B cell (primary cell): ENCODE results near the gene ALG9. TPM values are rescaled to one million over a fixed set of nuclear protein-coding genes. Genes with fewer than 3 reads are reported as not detected.

Source experiments
- ATAC-seq: fragments of 200-7000 bp; cut with Tn5 transposase; one replicate; pipeline ENCODE4 v1.10.0; 2021; ENCODE audit warnings: low read depth, mild to moderate bottlenecking, moderate number of reproducible peaks, moderate library complexity
- CTCF ChIA-PET: fragments of 350-600 bp; sonication (Branson Sonifier 250); formaldehyde crosslinking; loops from one replicate; lab custom pipeline; 2021; ENCODE audit warnings: antibody characterized with exemption, inconsistent platforms; lab: Charles Lee
- POLR2A ChIA-PET: fragments of 350-600 bp; sonication (Branson Sonifier 250); formaldehyde crosslinking; loops from one replicate; lab custom pipeline; 2021; ENCODE audit warnings: antibody characterized with exemption; lab: Charles Lee
- DNase-seq: peaks from one replicate; pipeline ENCODE4 v3.0.0; 2013
- H2AFZ ChIP-seq: 2 replicates; pipeline ENCODE4 v1.6.1; 2012; ENCODE audit warnings: mild to moderate bottlenecking, low read depth, low read length; ENCODE audit not compliant: insufficient read depth, poor library complexity, severe bottlenecking
- H3K27ac ChIP-seq, 2 donors: 1 replicate in 1 of 2; 2 replicates in 1 of 2; pipeline ENCODE4 v1.5.1; 2012 to 2013; ENCODE audit warnings: low read length in 2 of 2, mild to moderate bottlenecking in 2 of 2, moderate library complexity in 1 of 2
- H3K27me3 ChIP-seq, 4 experiments: fragments of 200-600 bp in 1 of 4; sonication (generic) in 1 of 4; replicated peaks in 1 of 4; 1 replicate in 2 of 4; 2 replicates in 2 of 4; pipeline versions ENCODE4 v1.6.1 to v1.7.0; 2013 to 2016; ENCODE audit warnings: low read length in 3 of 4, mild to moderate bottlenecking in 2 of 4, mixed read lengths in 1 of 4, moderate library complexity in 1 of 4; ENCODE audit not compliant: insufficient read depth in 4 of 4, control insufficient read depth in 3 of 4; ENCODE audit errors: control extremely low read depth in 1 of 4
- H3K36me3 ChIP-seq, 2 experiments: replicated peaks in 1 of 2; 1 replicate in 1 of 2; 2 replicates in 1 of 2; pipeline versions ENCODE4 v1.6.1 to v1.7.1; 2013; ENCODE audit warnings: low read length in 1 of 2; ENCODE audit not compliant: insufficient read depth in 2 of 2, control insufficient read depth in 1 of 2; ENCODE audit errors: control extremely low read depth in 1 of 2, extremely low read depth in 1 of 2
- H3K4me1 ChIP-seq, 2 donors: fragments of 200-600 bp in 1 of 2; sonication (generic) in 1 of 2; 1 replicate in 1 of 2; 2 replicates in 1 of 2; pipeline versions ENCODE4 v1.5.1 to v1.6.1; 2013 to 2017; ENCODE audit warnings: low read length in 2 of 2; ENCODE audit not compliant: control insufficient read depth in 2 of 2, insufficient read depth in 2 of 2
- H3K4me2 ChIP-seq: replicated peaks from 2 replicates; pipeline ENCODE3; 2012; ENCODE audit warnings: mild to moderate bottlenecking, low read depth, low read length; ENCODE audit not compliant: poor library complexity, severe bottlenecking
- H3K4me3 ChIP-seq, 5 experiments: fragments of 200-600 bp in 1 of 5; sonication (generic) in 1 of 5; 1 replicate in 3 of 5; 2 replicates in 2 of 5; pipeline versions ENCODE4 v1.5.1 to v1.7.0; 2011 to 2016; ENCODE audit warnings: low read length in 4 of 5, mild to moderate bottlenecking in 4 of 5, low read depth in 2 of 5, control low read depth in 1 of 5, moderate library complexity in 1 of 5; ENCODE audit not compliant: insufficient read depth in 1 of 5; ENCODE audit errors: control extremely low read depth in 1 of 5, extremely low read depth in 1 of 5
- H3K79me2 ChIP-seq: fragments of 200-600 bp; sonication (generic); one replicate; pipeline ENCODE4 v1.6.0; 2016; ENCODE audit warnings: low read length; ENCODE audit not compliant: control insufficient read depth, insufficient read depth
- H3K9ac ChIP-seq: fragments of 200-600 bp; sonication (generic); 2 replicates; pipeline ENCODE4 v1.6.1; 2017; ENCODE audit warnings: mild to moderate bottlenecking, low read length, moderate library complexity
- H3K9me3 ChIP-seq, 3 donors: one replicate each; pipeline versions ENCODE4 v1.6.1 to v1.7.1; 2013; ENCODE audit warnings: low read length in 2 of 3; ENCODE audit not compliant: control insufficient read depth in 2 of 3, insufficient read depth in 1 of 3; ENCODE audit errors: control extremely low read depth in 1 of 3
- H4K20me1 ChIP-seq: 2 replicates; pipeline ENCODE4 v1.6.0; 2012; ENCODE audit warnings: mild to moderate bottlenecking, low read length; ENCODE audit not compliant: insufficient read depth, control insufficient read depth, poor library complexity, severe bottlenecking
- H3K27ac Mint-ChIP-seq: one replicate; pipeline ENCODE4 v1.8.0; 2021; ENCODE audit warnings: mixed read lengths
- H3K27me3 Mint-ChIP-seq: one replicate; pipeline ENCODE4 v1.8.0; 2021; ENCODE audit warnings: mixed read lengths
- H3K4me1 Mint-ChIP-seq: one replicate; pipeline ENCODE4 v1.8.0; 2021; ENCODE audit warnings: mixed read lengths
- H3K4me3 Mint-ChIP-seq: one replicate; pipeline ENCODE4 v1.8.0; 2021; ENCODE audit warnings: mixed read lengths
- H3K9me3 Mint-ChIP-seq: one replicate; pipeline ENCODE4 v1.8.0; 2022; ENCODE audit warnings: mixed read lengths; ENCODE audit not compliant: insufficient read depth
- EZH2 ChIP-seq: IDR thresholded peaks from 2 replicates; pipeline ENCODE4 v1.6.1; 2012; ENCODE audit warnings: borderline replicate concordance, low read depth, mild to moderate bottlenecking, moderate library complexity, low read length; ENCODE audit not compliant: insufficient read depth, poor library complexity, severe bottlenecking
- WGBS: methylation state at CpG from one replicate; pipeline ENCODE4 v1.1.5; 2013; ENCODE audit warnings: missing lambda C conversion rate; ENCODE audit not compliant: insufficient coverage; 5-methylcytosine and 5-hydroxymethylcytosine counted together
- intact Hi-C: fragments of 100-400 bp; cut with micrococcal nuclease; formaldehyde crosslinking; loops from one replicate; pipeline ENCODE4 v1.10.0; 2022
- polyA plus RNA-seq: library from polyadenylated mRNA; depleted of rRNA; stranded (reverse); fragments of >200 nt; gene quantifications from 2 replicates; pipeline ENCODE4 v1.2.3, GENCODE V29; 2012
- total RNA-seq, 2 donors: library from RNA; stranded (reverse); fragments of 120-200 nt in 1 of 2; gene quantifications; 1 replicate in 1 of 2; 2 replicates in 1 of 2; pipeline versions ENCODE4 v1.2.3 to v1.2.4, GENCODE V29; 2013 to 2022
- TF ChIP-seq, protein P1 (sequence below): fragments of 200-600 bp; IDR thresholded peaks from one replicate; pipeline ENCODE4 v1.8.0; 2022; ENCODE audit warnings: antibody characterized with exemption, mild to moderate bottlenecking

Gene ALG9
- total and polyA plus RNA-seq, 2 donors (not counting 1 experiment from before 2014, with no cell fraction given), result 21.2 to 29.9 TPM

DNA sequence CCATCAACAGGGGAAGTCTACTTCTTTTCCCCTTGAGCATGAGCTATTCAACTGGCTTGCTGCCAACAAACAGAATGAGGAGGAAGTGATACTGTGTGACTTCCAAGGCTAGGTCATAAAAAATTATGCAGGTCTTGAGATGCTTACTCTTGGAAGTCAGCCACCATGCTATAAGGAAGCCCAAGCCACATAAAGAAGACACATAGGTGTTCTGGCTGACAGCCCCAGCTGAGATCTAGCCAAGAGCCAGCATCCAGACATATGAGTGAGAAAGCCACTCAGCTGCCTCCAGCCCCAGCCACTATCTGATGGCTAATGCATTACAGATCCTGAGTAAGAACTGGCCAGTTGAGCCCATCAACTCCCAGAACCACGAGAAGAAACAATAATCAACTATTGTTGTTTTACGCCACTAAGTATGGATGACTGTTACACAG lies 74.2 kb downstream of the ALG9 start:
- H3K27me3 ChIP-seq, result no peaks in the 10 kb centered on the region
- DNase-seq (peak; percentile 58), ATAC-seq (peak; percentile 43)
- Mint-ChIP-seq H3K4me3 (no peak overlapping the region), H3K27ac (no peak overlapping the region), H3K9me3 (peaks cover 6% of the 10 kb centered on the region), H3K4me1 (peaks cover 12% of the 10 kb centered on the region), H3K27me3 (no peaks in the 10 kb centered on the region)
- H3K9ac ChIP-seq, result no peak overlapping the region
- no peak for TF ChIP-seq EZH2
- TF ChIP-seq, protein P1, sequence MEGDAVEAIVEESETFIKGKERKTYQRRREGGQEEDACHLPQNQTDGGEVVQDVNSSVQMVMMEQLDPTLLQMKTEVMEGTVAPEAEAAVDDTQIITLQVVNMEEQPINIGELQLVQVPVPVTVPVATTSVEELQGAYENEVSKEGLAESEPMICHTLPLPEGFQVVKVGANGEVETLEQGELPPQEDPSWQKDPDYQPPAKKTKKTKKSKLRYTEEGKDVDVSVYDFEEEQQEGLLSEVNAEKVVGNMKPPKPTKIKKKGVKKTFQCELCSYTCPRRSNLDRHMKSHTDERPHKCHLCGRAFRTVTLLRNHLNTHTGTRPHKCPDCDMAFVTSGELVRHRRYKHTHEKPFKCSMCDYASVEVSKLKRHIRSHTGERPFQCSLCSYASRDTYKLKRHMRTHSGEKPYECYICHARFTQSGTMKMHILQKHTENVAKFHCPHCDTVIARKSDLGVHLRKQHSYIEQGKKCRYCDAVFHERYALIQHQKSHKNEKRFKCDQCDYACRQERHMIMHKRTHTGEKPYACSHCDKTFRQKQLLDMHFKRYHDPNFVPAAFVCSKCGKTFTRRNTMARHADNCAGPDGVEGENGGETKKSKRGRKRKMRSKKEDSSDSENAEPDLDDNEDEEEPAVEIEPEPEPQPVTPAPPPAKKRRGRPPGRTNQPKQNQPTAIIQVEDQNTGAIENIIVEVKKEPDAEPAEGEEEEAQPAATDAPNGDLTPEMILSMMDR, result no peak
- no CpG with 5 or more reads among the region's 2 CpGs for WGBS
- intact Hi-C loops, result no loop called here
- peak overlapping the region in 1 of 2 donors; percentile 5 for H3K27ac ChIP-seq
- no peaks in the 10 kb centered on the region for H3K4me1 ChIP-seq
- H3K4me2 ChIP-seq, result no peak overlapping the region
- H3K36me3 ChIP-seq, result peaks cover 6 to 11% of the 10 kb centered on the region in 2 experiments
- no peaks in the 10 kb centered on the region for H3K79me2 ChIP-seq
- peaks cover 5 to 13% (median 11%) of the 10 kb centered on the region in 3 donors for H3K9me3 ChIP-seq
- H3K4me3 ChIP-seq, result no peak overlapping the region
- no peak overlapping the region for H2AFZ ChIP-seq
- ChIA-PET CTCF (interaction anchor here (1.2 kb wide), 3 partner anchors 20 to 210 kb away, joined by 3 to 9 read pairs (median 6); no protein-coding TSS in a partner anchor), POLR2A (no interaction called here)
- H4K20me1 ChIP-seq, result no peaks in the 10 kb centered on the region

GRCh38 chr11:111796696-111797095 lies 74.7 kb downstream of the ALG9 start:
- 100% methylated on average over 1 of the region's 3 CpGs for WGBS
- Histone ChIP-seq H3K4me1 (no peaks in the 10 kb centered on the region), H2AFZ (no peak overlapping the region), H3K9ac (no peak overlapping the region), H4K20me1 (no peaks in the 10 kb centered on the region), H3K27me3 (no peaks in the 10 kb centered on the region), H3K27ac (no peak overlapping the region), H3K9me3 (peaks cover 5 to 13% (median 11%) of the 10 kb centered on the region in 3 donors), H3K4me3 (no peak overlapping the region), H3K4me2 (no peak overlapping the region), H3K36me3 (peaks cover 6 to 7% of the 10 kb centered on the region in 2 experiments), H3K79me2 (no peaks in the 10 kb centered on the region)
- H3K27ac Mint-ChIP-seq, result no peak overlapping the region
- DNase-seq (no peak), ATAC-seq (no peak)
- ChIA-PET CTCF (interaction anchor here (1.2 kb wide), 2 partner anchors 45 to 210 kb away, joined by 3 to 6 read pairs; no protein-coding TSS in a partner anchor), POLR2A (no interaction called here)
- no peaks in the 10 kb centered on the region for H3K27me3 Mint-ChIP-seq
- no peak overlapping the region for H3K4me3 Mint-ChIP-seq
- peaks cover 12% of the 10 kb centered on the region for H3K4me1 Mint-ChIP-seq
- H3K9me3 Mint-ChIP-seq, result peaks cover 6% of the 10 kb centered on the region
- intact Hi-C loops, result no loop called here
- TF ChIP-seq, protein P1, result no peak
- TF ChIP-seq EZH2, result no peak
